Mucosa of descending colon (tissue), 3 donors: Measurements from ENCODE around the gene TIGD4. TPM values are rescaled to one million over a fixed set of nuclear protein-coding genes. Genes with fewer than 3 reads are reported as not detected.

Experiments
- ATAC-seq: fragments of 200-7000 bp; cut with Tn5 transposase; one replicate; pipeline ENCODE4 v1.9.1; 2020; ENCODE audit warnings: mild to moderate bottlenecking, moderate library complexity
- DNase-seq, 3 donors: peaks; one replicate each; pipeline ENCODE4 v3.0.0-alpha.2; 2020
- H3K36me3 ChIP-seq: fragments of 200-600 bp; one replicate; pipeline ENCODE4 v1.8.0; 2021; ENCODE audit warnings: low read depth, mild to moderate bottlenecking
- H3K4me1 ChIP-seq: fragments of 200-600 bp; one replicate; pipeline ENCODE4 v1.8.0; 2021; ENCODE audit warnings: low read depth, mild to moderate bottlenecking
- H3K4me3 ChIP-seq: fragments of 200-600 bp; one replicate; pipeline ENCODE4 v1.8.0; 2021; ENCODE audit warnings: mild to moderate bottlenecking
- H3K9me3 ChIP-seq: fragments of 200-600 bp; one replicate; pipeline ENCODE4 v1.8.0; 2021; ENCODE audit warnings: mild to moderate bottlenecking
- intact Hi-C, 2 donors: fragments of 100-400 bp; cut with DNase I in 1 of 2; cut with micrococcal nuclease in 1 of 2; formaldehyde crosslinking; loops; one replicate each; pipeline versions ENCODE4 v1.11.0 to v1.11.1; 2022; cut with DNase I, micrococcal nuclease
- long read RNA-seq, 2 donors: library from polyadenylated mRNA; unstranded; transcript quantifications; one replicate each; pipeline ENCODE4 v2.0.0, GENCODE V29; 2019 to 2021
- total RNA-seq, 3 donors: library from RNA; stranded (reverse); fragmentation: NEBNext Ultra II Directional in 2 of 3; extraction: Animal tissue kit (Norgen Biotek cat#: 25700) in 2 of 3; gene quantifications; one replicate each; pipeline versions ENCODE4 v1.2.1 to v1.2.4, GENCODE V29; 2021 to 2023
- TF ChIP-seq, protein P1 (sequence below): fragments of 200-600 bp; IDR thresholded peaks from one replicate; pipeline ENCODE4 v1.8.0; 2022; ENCODE audit warnings: antibody characterized with exemption, mild to moderate bottlenecking
- donor health status: DM: no; HTN: no; CAD: no; lungs with moderate emphysema.
- donor health status: DM: no; HTN: no; CAD: no.
- donor health status: DM: no; HTN: yes; CAD: no.

Gene TIGD4
- total RNA-seq: under 1 TPM; 0.23 to 0.39 (median 0.38) TPM
- long read RNA-seq, donor 1: 0 reads
- long read RNA-seq, donor 2: 0 reads

DNA sequence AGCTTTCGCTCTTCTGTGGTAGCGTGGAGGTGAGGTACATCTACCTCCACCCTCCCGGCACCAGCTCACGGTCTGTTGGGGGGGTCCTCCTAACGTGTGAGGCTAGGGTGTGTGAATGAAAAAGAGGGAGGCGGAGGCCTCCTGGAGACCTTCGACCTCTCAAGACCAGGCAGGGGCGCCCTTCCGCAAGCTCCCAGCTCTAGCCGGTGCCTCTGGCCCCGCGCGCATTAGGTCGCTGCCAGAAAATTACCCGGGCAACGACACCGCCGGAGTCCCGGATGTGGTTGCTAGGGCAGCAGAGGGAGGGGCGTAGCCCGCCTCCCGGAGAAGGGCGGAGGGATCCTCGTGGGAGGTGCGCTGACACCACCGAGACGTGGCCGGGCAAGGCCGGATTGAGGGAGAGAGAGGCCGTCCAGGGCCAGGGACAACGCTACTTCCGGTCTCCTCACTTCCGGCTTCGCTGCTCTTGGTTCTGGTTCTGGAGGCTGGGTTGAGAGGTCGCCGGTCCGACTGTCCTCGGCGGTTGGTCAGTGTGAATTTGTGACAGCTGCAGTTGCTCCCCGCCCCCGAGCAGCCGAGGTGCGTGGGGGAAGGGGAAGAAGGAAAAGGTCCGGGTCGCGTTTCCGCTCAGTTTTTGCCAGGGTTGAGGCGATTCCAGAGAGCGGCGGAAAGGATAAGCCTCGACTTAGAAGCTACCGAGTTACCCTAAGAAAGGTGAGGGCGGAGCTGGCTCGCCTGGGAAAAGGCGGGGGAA lies at the start of gene TIGD4, which contains the start of gene ARFIP1:
Gene TIGD4 (minus strand): TSS at position 218 of the 754 bp plus-strand sequence. CDS start 8,726 bp downstream, outside the sequence.
Gene ARFIP1 (plus strand): TSS at position 442 of the 754 bp plus-strand sequence. CDS start 49,680 bp downstream, outside the sequence.
- Histone ChIP-seq H3K36me3 (no peaks in the 10 kb centered on the region), H3K4me3 (peak within 1 kb of the TSS; percentile 56), H3K4me1 (peaks cover 16% of the 10 kb centered on the region), H3K9me3 (no peaks in the 10 kb centered on the region)
- DNase-seq: peak; percentile 97 to 99 (median 98)
- peak; percentile 97 for ATAC-seq
- intact Hi-C loops: loop anchor here in 1 of 2 donors (5.0 kb wide), 1 partner anchor 178 kb away; no protein-coding TSS in a partner anchor
- TF ChIP-seq, protein P1, sequence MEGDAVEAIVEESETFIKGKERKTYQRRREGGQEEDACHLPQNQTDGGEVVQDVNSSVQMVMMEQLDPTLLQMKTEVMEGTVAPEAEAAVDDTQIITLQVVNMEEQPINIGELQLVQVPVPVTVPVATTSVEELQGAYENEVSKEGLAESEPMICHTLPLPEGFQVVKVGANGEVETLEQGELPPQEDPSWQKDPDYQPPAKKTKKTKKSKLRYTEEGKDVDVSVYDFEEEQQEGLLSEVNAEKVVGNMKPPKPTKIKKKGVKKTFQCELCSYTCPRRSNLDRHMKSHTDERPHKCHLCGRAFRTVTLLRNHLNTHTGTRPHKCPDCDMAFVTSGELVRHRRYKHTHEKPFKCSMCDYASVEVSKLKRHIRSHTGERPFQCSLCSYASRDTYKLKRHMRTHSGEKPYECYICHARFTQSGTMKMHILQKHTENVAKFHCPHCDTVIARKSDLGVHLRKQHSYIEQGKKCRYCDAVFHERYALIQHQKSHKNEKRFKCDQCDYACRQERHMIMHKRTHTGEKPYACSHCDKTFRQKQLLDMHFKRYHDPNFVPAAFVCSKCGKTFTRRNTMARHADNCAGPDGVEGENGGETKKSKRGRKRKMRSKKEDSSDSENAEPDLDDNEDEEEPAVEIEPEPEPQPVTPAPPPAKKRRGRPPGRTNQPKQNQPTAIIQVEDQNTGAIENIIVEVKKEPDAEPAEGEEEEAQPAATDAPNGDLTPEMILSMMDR: peak; percentile 6

DNA sequence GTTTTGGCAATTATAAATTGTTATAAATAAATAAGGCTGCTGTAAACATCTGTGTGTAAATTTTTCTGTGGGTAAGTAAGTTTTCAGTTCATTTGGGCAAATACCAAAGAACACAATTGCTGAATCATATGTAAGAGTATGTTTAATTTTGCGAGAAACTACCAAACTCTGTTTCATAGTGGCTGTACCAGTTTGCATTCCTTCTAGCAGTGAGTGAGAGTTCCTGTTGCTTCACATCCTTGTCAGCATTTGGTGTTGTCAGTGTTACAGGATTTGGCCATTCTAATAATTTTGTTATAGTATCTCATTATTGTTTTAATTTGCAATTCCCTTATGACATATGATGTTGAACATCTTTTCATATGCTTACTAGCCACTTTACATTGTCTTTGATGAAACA lies 48.6 kb upstream of the TIGD4 start:
- ATAC-seq: no peak
- no peaks in the 10 kb centered on the region for H3K9me3 ChIP-seq
- no peaks in the 10 kb centered on the region for H3K36me3 ChIP-seq
- TF ChIP-seq, protein P1: no peak
- H3K4me1 ChIP-seq: no peaks in the 10 kb centered on the region
- DNase-seq: no peak
- H3K4me3 ChIP-seq: no peak overlapping the region
- intact Hi-C loops: no loop called here

DNA sequence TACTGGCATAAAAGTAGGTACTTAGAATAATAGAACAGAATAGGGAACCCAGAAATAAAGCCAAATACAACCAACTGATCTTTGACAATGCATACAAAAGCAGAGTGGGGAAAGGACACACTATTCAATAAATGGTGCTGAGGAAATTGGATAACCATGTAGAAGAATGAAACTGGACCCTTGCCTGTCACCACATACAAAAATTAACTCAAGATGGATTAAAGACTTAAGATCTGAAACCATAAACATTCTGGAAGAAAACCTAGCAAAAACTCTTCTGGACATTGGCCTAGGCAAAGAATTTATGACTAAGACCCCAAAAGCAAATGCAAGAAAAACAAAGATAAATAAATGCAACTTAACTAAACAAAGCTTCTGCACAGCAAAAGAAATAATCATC lies 45.8 kb upstream of the TIGD4 start:
- DNase-seq: no peak
- no peak for ATAC-seq
- TF ChIP-seq, protein P1: no peak
- no peaks in the 10 kb centered on the region for H3K4me1 ChIP-seq
- no peaks in the 10 kb centered on the region for H3K36me3 ChIP-seq
- intact Hi-C loops: no loop called here
- H3K4me3 ChIP-seq: no peak overlapping the region
- H3K9me3 ChIP-seq: no peaks in the 10 kb centered on the region

DNA sequence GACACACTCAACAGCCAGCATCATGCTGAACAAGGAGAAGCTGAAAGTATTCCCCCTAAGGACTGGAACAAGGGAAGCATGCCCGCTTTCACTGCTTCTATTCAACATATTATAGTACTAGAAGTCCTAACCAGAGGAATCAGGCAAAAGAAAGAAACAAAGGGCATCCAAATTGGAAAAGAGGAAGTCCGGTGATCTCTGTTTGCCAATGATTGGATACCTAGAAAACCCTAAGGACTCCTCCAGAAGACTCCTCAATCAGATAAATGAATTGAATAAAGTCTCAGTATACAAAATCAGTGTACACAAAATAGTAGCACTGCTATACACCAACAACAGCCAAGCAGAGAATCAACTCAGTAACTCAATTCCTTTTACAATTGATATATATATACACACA lies 45.0 kb upstream of the TIGD4 start:
- TF ChIP-seq, protein P1: no peak
- no peak overlapping the region for H3K4me3 ChIP-seq
- ATAC-seq (no peak), DNase-seq (no peak)
- no peaks in the 10 kb centered on the region for H3K4me1 ChIP-seq
- no peaks in the 10 kb centered on the region for H3K36me3 ChIP-seq
- H3K9me3 ChIP-seq: no peaks in the 10 kb centered on the region
- intact Hi-C loops: no loop called here

DNA sequence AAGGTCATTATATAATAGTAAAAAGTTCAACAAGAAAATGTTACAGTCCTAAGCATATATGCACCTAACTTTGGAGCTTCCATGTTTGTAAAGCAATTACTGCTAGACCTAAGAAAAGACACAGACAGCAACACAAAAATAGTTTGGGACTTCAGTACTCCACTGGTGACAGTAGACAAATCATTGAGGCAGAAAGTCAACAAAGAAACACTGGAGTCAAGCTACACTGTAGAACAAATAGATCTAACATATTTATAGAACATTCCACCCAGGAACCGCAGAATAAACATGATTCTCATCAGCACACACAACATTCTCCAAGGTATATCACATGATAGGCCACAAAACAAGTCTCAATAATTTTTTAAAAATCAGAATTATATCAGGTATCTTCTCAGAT lies 42.8 kb upstream of the TIGD4 start:
- DNase-seq: no peak
- H3K4me1 ChIP-seq: no peaks in the 10 kb centered on the region
- no peak for ATAC-seq
- intact Hi-C loops: no loop called here
- TF ChIP-seq, protein P1: no peak
- H3K36me3 ChIP-seq: no peaks in the 10 kb centered on the region
- H3K9me3 ChIP-seq: no peaks in the 10 kb centered on the region
- H3K4me3 ChIP-seq: no peak overlapping the region
